ENCODE results near the gene S1PR1. TPM values are rescaled to one million over a fixed set of nuclear protein-coding genes. Genes with fewer than 3 reads are reported as not detected.

S1PR1 gene
- total and polyA plus RNA-seq, 2 of the 13 experiments (the other 11 are each of a cell fraction or from before 2014, with no cell fraction given), result not detected

DNA sequence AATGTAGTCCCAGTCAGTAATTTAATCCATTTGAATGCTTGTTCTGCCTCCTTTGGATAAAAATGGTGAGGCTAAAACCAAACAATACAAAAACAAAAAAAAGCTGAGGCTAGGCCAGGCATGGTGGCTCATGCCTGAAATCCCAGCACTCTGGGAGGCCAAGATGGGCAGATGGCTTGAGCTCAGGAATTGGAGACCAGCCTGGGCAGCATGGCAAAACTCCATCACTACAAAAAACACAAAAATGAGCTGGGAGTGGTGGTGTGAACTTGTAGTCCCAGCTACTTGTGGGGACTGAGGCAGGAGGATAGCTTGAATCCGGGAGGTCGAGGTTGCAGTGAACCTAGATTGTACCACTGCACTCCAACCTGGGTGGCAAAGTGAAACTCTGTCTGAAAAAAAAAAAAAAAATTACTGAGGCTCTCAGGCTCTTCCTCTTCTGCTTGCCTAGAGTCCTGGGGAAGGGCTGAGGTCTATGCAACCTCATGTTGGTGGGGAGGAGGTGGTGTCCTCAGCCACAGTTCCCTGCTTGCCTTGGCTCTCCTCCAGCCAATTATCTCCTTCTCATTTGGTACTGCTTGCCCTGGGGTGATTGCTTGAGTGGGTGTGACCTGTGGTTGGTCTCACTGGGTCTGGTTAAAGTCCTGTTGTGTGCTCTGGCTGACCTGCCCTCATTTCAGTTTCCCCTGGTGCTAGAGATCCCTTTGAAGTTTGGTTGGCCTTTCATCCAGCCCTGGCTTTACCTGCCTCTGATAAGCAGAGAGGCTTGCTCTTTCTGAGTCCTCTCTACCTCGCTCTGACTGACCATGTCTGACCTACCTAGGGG lies 20.9 kb downstream of the S1PR1 start (continued):
- no peak for TF ChIP-seq ZNF770 (CRISPR knock-in tag; IDR thresholded peaks at IDR 0.05)
- TF ChIP-seq ZNF652 (CRISPR knock-in tag; IDR thresholded peaks at IDR 0.05; ENCODE audit: borderline replicate concordance, low read depth), result no peak
- no peak for TF ChIP-seq IRF9 (CRISPR knock-in tag; IDR thresholded peaks at IDR 0.05; ENCODE audit: borderline replicate concordance)
- TF ChIP-seq, protein P1, sequence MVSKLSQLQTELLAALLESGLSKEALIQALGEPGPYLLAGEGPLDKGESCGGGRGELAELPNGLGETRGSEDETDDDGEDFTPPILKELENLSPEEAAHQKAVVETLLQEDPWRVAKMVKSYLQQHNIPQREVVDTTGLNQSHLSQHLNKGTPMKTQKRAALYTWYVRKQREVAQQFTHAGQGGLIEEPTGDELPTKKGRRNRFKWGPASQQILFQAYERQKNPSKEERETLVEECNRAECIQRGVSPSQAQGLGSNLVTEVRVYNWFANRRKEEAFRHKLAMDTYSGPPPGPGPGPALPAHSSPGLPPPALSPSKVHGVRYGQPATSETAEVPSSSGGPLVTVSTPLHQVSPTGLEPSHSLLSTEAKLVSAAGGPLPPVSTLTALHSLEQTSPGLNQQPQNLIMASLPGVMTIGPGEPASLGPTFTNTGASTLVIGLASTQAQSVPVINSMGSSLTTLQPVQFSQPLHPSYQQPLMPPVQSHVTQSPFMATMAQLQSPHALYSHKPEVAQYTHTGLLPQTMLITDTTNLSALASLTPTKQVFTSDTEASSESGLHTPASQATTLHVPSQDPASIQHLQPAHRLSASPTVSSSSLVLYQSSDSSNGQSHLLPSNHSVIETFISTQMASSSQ (IDR thresholded peaks at IDR 0.05; ENCODE audit: low read depth), result no peak
- TF ChIP-seq, protein P1 (CRISPR knock-in tag; IDR thresholded peaks at IDR 0.05; ENCODE audit: borderline replicate concordance), result peak; percentile 72; the same call in 1 of the 2 replicates
- no peak; the same call in 1 of the 2 replicates for TF ChIP-seq ZNF709 (CRISPR knock-in tag; IDR thresholded peaks at IDR 0.05)
- TF ChIP-seq CAMTA2 (CRISPR knock-in tag; IDR thresholded peaks at IDR 0.05; ENCODE audit: borderline replicate concordance), result no peak
- TF ChIP-seq ZNF703 (CRISPR knock-in tag; IDR thresholded peaks at IDR 0.05; ENCODE audit: borderline replicate concordance), result no peak
- no peak for TF ChIP-seq ZNF660 (CRISPR knock-in tag; IDR thresholded peaks at IDR 0.05; ENCODE audit: borderline replicate concordance, low read depth)
- TF ChIP-seq SKI (IDR thresholded peaks at IDR 0.05; ENCODE audit: partially characterized antibody), result peak; percentile 46
- TF ChIP-seq ZNF30 (CRISPR knock-in tag; IDR thresholded peaks at IDR 0.05), result no peak
- peak; percentile 65; the same call in 1 of the 2 replicates for TF ChIP-seq HDAC2 (CRISPR knock-in tag; IDR thresholded peaks at IDR 0.05)
- TF ChIP-seq TEAD3 (CRISPR knock-in tag; optimal IDR thresholded peaks at IDR 0.05; ENCODE audit: borderline replicate concordance), result no peak
- TF ChIP-seq, protein P2, sequence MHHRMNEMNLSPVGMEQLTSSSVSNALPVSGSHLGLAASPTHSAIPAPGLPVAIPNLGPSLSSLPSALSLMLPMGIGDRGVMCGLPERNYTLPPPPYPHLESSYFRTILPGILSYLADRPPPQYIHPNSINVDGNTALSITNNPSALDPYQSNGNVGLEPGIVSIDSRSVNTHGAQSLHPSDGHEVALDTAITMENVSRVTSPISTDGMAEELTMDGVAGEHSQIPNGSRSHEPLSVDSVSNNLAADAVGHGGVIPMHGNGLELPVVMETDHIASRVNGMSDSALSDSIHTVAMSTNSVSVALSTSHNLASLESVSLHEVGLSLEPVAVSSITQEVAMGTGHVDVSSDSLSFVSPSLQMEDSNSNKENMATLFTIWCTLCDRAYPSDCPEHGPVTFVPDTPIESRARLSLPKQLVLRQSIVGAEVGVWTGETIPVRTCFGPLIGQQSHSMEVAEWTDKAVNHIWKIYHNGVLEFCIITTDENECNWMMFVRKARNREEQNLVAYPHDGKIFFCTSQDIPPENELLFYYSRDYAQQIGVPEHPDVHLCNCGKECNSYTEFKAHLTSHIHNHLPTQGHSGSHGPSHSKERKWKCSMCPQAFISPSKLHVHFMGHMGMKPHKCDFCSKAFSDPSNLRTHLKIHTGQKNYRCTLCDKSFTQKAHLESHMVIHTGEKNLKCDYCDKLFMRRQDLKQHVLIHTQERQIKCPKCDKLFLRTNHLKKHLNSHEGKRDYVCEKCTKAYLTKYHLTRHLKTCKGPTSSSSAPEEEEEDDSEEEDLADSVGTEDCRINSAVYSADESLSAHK (CRISPR knock-in tag; IDR thresholded peaks at IDR 0.05; ENCODE audit: borderline replicate concordance), result no peak
- no peak for TF ChIP-seq SETDB1 (CRISPR knock-in tag; IDR thresholded peaks at IDR 0.05; ENCODE audit: borderline replicate concordance)
- TF ChIP-seq HOMEZ (CRISPR knock-in tag; IDR thresholded peaks at IDR 0.05; ENCODE audit: low read depth), result peak; percentile 51; the same call in 1 of the 2 replicates
- TF ChIP-seq CBFB (CRISPR knock-in tag; IDR thresholded peaks at IDR 0.05), result no peak
